ENCODE data around the gene CREB3.

The CREB3 gene

GRCh38 chr9:35781066-35781465 lies 48.6 kb downstream of the CREB3 start:
- H3K4me3 ChIP-seq (ENCODE audit: low read depth, low read length), result no peak overlapping the region
- TF ChIP-seq CTCF (IDR thresholded peaks at IDR 0.05; ENCODE audit: insufficient read depth, low read depth, low read length, missing control alignments), result no peak
- DNase-seq (ENCODE audit: low read depth), result no peak

- DNase-seq (ENCODE audit: low read depth), result no peak
- no peak overlapping the region for H3K4me3 ChIP-seq (ENCODE audit: low read depth, low read length)
- TF ChIP-seq CTCF (IDR thresholded peaks at IDR 0.05; ENCODE audit: insufficient read depth, low read depth, low read length, missing control alignments), result no peak
Observed at GRCh38 chr9:35783418-35783817, 51.0 kb downstream of the CREB3 start.

Data from GM12865 (cell line).